CD4-positive, alpha-beta T cell treated with Interleukin-4 for 4 hours (primary cell): ENCODE data around the gene PRSS53.
"Not testable (repeated sequence)": the region's sequence is repeated elsewhere in the genome, so short reads cannot be mapped to it uniquely, and the experiment has no call there.

Experiments
- DNase-seq: peaks from one replicate; pipeline ENCODE4 v3.0.0-alpha.2; 2020

The PRSS53 gene

GRCh38 chr16:31088459-31089183 lies at the start of gene PRSS53:
TSS of gene PRSS53 (minus strand) at chr16:31088943. CDS start at chr16:31088809, 134 bp downstream.
- no peak for DNase-seq

GRCh38 chr16:31136822-31137499 lies 48.2 kb upstream of the PRSS53 start:
- DNase-seq: not testable (repeated sequence)

GRCh38 chr16:31136287-31136662 lies 47.5 kb upstream of the PRSS53 start:
- DNase-seq: no peak

GRCh38 chr16:31135535-31136286 lies 47.0 kb upstream of the PRSS53 start, which contains the start of gene PRSS8:
TSS of gene PRSS8 (minus strand) at chr16:31135727. CDS start at chr16:31135498, 229 bp downstream.
- DNase-seq: no peak

GRCh38 chr16:31134625-31135534 lies 46.1 kb upstream of the PRSS53 start:
- DNase-seq: no peak

- DNase-seq: no peak
Measured at GRCh38 chr16:31134091-31134571, 45.4 kb upstream of the PRSS53 start.

- no peak for DNase-seq
Measured at GRCh38 chr16:31133046-31133501, 44.3 kb upstream of the PRSS53 start.

- no peak for DNase-seq
Measured at GRCh38 chr16:31132303-31132979, 43.7 kb upstream of the PRSS53 start.

- DNase-seq: no peak
Measured at GRCh38 chr16:31131841-31132271, 43.1 kb upstream of the PRSS53 start.

GRCh38 chr16:31131416-31131815 lies 42.7 kb upstream of the PRSS53 start:
- DNase-seq: no peak

- DNase-seq: no peak
Measured at GRCh38 chr16:31130899-31131298, 42.2 kb upstream of the PRSS53 start.

GRCh38 chr16:31130336-31130891 lies 41.7 kb upstream of the PRSS53 start:
- DNase-seq: no peak

- DNase-seq: no peak
Measured at GRCh38 chr16:31129568-31130335, 41.0 kb upstream of the PRSS53 start.

- peak; percentile 22 for DNase-seq
Measured at GRCh38 chr16:31128711-31129567, 40.2 kb upstream of the PRSS53 start.

GRCh38 chr16:31127182-31127581 lies 38.4 kb upstream of the PRSS53 start:
- DNase-seq: no peak

GRCh38 chr16:31125844-31126243 lies 37.1 kb upstream of the PRSS53 start:
- DNase-seq: no peak

- no peak for DNase-seq
Measured at GRCh38 chr16:31120129-31120528, 31.4 kb upstream of the PRSS53 start.

- DNase-seq: no peak
Measured at GRCh38 chr16:31118223-31119155, 29.7 kb upstream of the PRSS53 start.
